Midbrain (tissue), 1 donor: ENCODE measurements around the gene BBX.

Experiments used
- DNase-seq: peaks from one replicate; lab custom pipeline; 2025; lab: John Stamatoyannopoulos, UW

The BBX gene

GRCh38 chr3:107600780-107601179 is 78.0 kb downstream of the BBX start:
- no peak for DNase-seq

- DNase-seq, result no peak
Observed at GRCh38 chr3:107604057-107604822, 81.5 kb downstream of the BBX start.

- no peak for DNase-seq
Observed at GRCh38 chr3:107611775-107612469, 89.2 kb downstream of the BBX start.

GRCh38 chr3:107612664-107613084 is 89.9 kb downstream of the BBX start:
- DNase-seq, result no peak

- DNase-seq, result no peak
Observed at GRCh38 chr3:107619549-107619948, 96.8 kb downstream of the BBX start.

- DNase-seq, result no peak
Observed at GRCh38 chr3:107620534-107620933, 97.8 kb downstream of the BBX start.

- DNase-seq, result no peak
Observed at GRCh38 chr3:107621465-107621864, 98.7 kb downstream of the BBX start.

- no peak for DNase-seq
Observed at GRCh38 chr3:107627962-107628542, 105.3 kb downstream of the BBX start.

- no peak for DNase-seq
Observed at GRCh38 chr3:107629566-107629965, 106.8 kb downstream of the BBX start.

GRCh38 chr3:107630779-107631178 is 108.0 kb downstream of the BBX start:
- DNase-seq, result no peak

GRCh38 chr3:107632576-107632975 is 109.8 kb downstream of the BBX start:
- DNase-seq, result no peak

GRCh38 chr3:107633327-107634098 is 110.8 kb downstream of the BBX start:
- DNase-seq, result no peak

GRCh38 chr3:107634099-107634489 is 111.3 kb downstream of the BBX start:
- no peak for DNase-seq

GRCh38 chr3:107637416-107638183 is 114.8 kb downstream of the BBX start:
- no peak for DNase-seq

- no peak for DNase-seq
Observed at GRCh38 chr3:107641572-107642307, 119.0 kb downstream of the BBX start.

GRCh38 chr3:107643038-107643883 is 120.5 kb downstream of the BBX start:
- DNase-seq, result no peak

- no peak for DNase-seq
Observed at GRCh38 chr3:107644631-107645030, 121.9 kb downstream of the BBX start.

GRCh38 chr3:107650788-107651187 is 128.0 kb downstream of the BBX start:
- DNase-seq, result no peak

- DNase-seq, result no peak
Observed at GRCh38 chr3:107651782-107652181, 129.0 kb downstream of the BBX start.

GRCh38 chr3:107654218-107654617 is 131.5 kb downstream of the BBX start:
- no peak for DNase-seq
